ENCODE data around the gene SMPD1.
A peak's percentile ranks its signal among the peaks of the same experiment; 100 is the strongest.

SMPD1 gene

GRCh38 chr11:6419009-6419631, 28.8 kb downstream of the SMPD1 start, which contains the start of gene APBB1 (continued):
- no peak for TF ChIP-seq BCL6B (tag by site-specific recombination; IDR thresholded peaks at IDR 0.05)

- H3K4me1 ChIP-seq (ENCODE audit: control insufficient read depth, insufficient read depth, low read length) = no peaks in the 10 kb centered on the region
- POLR2A ChIA-PET = interaction anchor here (2.2 kb wide), 1 partner anchor 61 kb away, joined by 14 read pairs; the partner anchor contains the start of genes ARFIP2 and TIMM10B
- no peak overlapping the region for H3K4me3 ChIP-seq (ENCODE audit: low read depth, low read length)
- CTCF ChIA-PET = interaction anchor here (1.0 to 1.9 kb wide), 5 partner anchors 11 to 67 kb away, joined by 3 to 6 read pairs (median 5); no protein-coding TSS in a partner anchor
- no peaks in the 10 kb centered on the region for H3K9me3 ChIP-seq (ENCODE audit: control insufficient read depth, insufficient read depth, low read depth, low read length)
- H3K36me3 ChIP-seq (ENCODE audit: control insufficient read depth in 2 of 2, insufficient read depth in 1 of 2, low read length in 2 of 2) = no peaks in the 10 kb centered on the region
- TF ChIP-seq ZNF561 (tag by site-specific recombination; IDR thresholded peaks at IDR 0.05; ENCODE audit: borderline replicate concordance) (no peak), KLF7 (tag by site-specific recombination; IDR thresholded peaks at IDR 0.05; ENCODE audit: borderline replicate concordance) (no peak), REST (tag by site-specific recombination; IDR thresholded peaks at IDR 0.05) (peak; percentile 77)
- H3K27ac ChIP-seq (ENCODE audit: extremely low read depth, low read depth, low read length) = no peak overlapping the region
Measured at GRCh38 chr11:6420677-6421076, 30.4 kb downstream of the SMPD1 start.

- H3K36me3 ChIP-seq (ENCODE audit: control insufficient read depth in 2 of 2, insufficient read depth in 1 of 2, low read length in 2 of 2) = no peaks in the 10 kb centered on the region
- TF ChIP-seq ZNF843 (tag by site-specific recombination; IDR thresholded peaks at IDR 0.05) (no peak), ZNF837 (tag by site-specific recombination; IDR thresholded peaks at IDR 0.05) (no peak), BCL11B (tag by site-specific recombination; IDR thresholded peaks at IDR 0.05; ENCODE audit: low read depth) (no peak), ZBTB26 (tag by site-specific recombination; optimal IDR thresholded peaks at IDR 0.05) (no peak), ZBTB17 (tag by site-specific recombination; IDR thresholded peaks at IDR 0.05) (no peak), ZNF555 (tag by site-specific recombination; conservative IDR thresholded peaks at IDR 0.05) (no peak), MYNN (tag by site-specific recombination; IDR thresholded peaks at IDR 0.05; ENCODE audit: borderline replicate concordance) (no peak)
- no peak overlapping the region for H3K4me3 ChIP-seq (ENCODE audit: low read depth, low read length)
- no peaks in the 10 kb centered on the region for H3K4me1 ChIP-seq (ENCODE audit: control insufficient read depth, insufficient read depth, low read length)
- no peak overlapping the region for H3K27ac ChIP-seq (ENCODE audit: extremely low read depth, low read depth, low read length)
- H3K9me3 ChIP-seq (ENCODE audit: control insufficient read depth, insufficient read depth, low read depth, low read length) = no peaks in the 10 kb centered on the region
- CTCF ChIA-PET = interaction anchor here (0.7 to 5.0 kb wide), 7 partner anchors 11 to 103 kb away, joined by 3 to 43 read pairs (median 3); partner anchors contain the start of gene HPX
- POLR2A ChIA-PET = no interaction called here
Measured at GRCh38 chr11:6427516-6427915, 37.2 kb downstream of the SMPD1 start.

- Histone ChIP-seq H3K4me1 (ENCODE audit: control insufficient read depth, insufficient read depth, low read length) (no peaks in the 10 kb centered on the region), H3K9me3 (ENCODE audit: control insufficient read depth, insufficient read depth, low read depth, low read length) (no peaks in the 10 kb centered on the region), H3K36me3 (ENCODE audit: control insufficient read depth in 2 of 2, insufficient read depth in 1 of 2, low read length in 2 of 2) (no peaks in the 10 kb centered on the region), H3K4me3 (ENCODE audit: low read depth, low read length) (no peak overlapping the region), H3K27ac (ENCODE audit: extremely low read depth, low read depth, low read length) (no peak overlapping the region)
- TF ChIP-seq ZBTB48 (tag by site-specific recombination; IDR thresholded peaks at IDR 0.05) = no peak
- no peak for TF ChIP-seq ZNF837 (tag by site-specific recombination; IDR thresholded peaks at IDR 0.05)
- TF ChIP-seq ZNF16 (tag by site-specific recombination; IDR thresholded peaks at IDR 0.05; ENCODE audit: low read depth) = no peak
- TF ChIP-seq ZNF626 (tag by site-specific recombination; IDR thresholded peaks at IDR 0.05) = no peak
- TF ChIP-seq SETDB1 (IDR thresholded peaks at IDR 0.05; ENCODE audit: insufficient read length, low read length) = no peak
- TF ChIP-seq ZNF223 (tag by site-specific recombination; IDR thresholded peaks at IDR 0.05) = no peak
- TF ChIP-seq YY2 (tag by site-specific recombination; IDR thresholded peaks at IDR 0.05) = no peak
- TF ChIP-seq SALL2 (tag by site-specific recombination; IDR thresholded peaks at IDR 0.05; ENCODE audit: borderline replicate concordance) = no peak
- no peak for TF ChIP-seq WT1 (tag by site-specific recombination; IDR thresholded peaks at IDR 0.05)
- POLR2A ChIA-PET = no interaction called here
- CTCF ChIA-PET = interaction anchor here (0.9 to 2.5 kb wide), 3 partner anchors 11 to 74 kb away, joined by 3 to 7 read pairs (median 4); no protein-coding TSS in a partner anchor
Measured at GRCh38 chr11:6431861-6432260, 41.6 kb downstream of the SMPD1 start.
